Skeletal muscle satellite cell (primary cell): ENCODE results near the gene MEGF6.
A peak's percentile ranks its signal among the peaks of the same experiment; 100 is the strongest.
"Not testable (repeated sequence)": the region's sequence is repeated elsewhere in the genome, so short reads cannot be mapped to it uniquely, and the experiment has no call there.

Experiments used
- H3K27me3 ChIP-seq: 2 replicates; pipeline ENCODE4 v1.7.0; 2013; ENCODE audit warnings: low read length; ENCODE audit not compliant: control insufficient read depth, insufficient read depth
- H3K36me3 ChIP-seq: 2 replicates; pipeline ENCODE4 v1.7.0; 2013; ENCODE audit warnings: mild to moderate bottlenecking, control low read depth, low read length; ENCODE audit not compliant: insufficient read depth
- H3K4me1 ChIP-seq: 2 replicates; pipeline ENCODE4 v1.7.0; 2013; ENCODE audit warnings: low read length; ENCODE audit not compliant: control insufficient read depth, insufficient read depth
- H3K4me2 ChIP-seq: 2 replicates; pipeline ENCODE4 v1.7.0; 2013; ENCODE audit warnings: mild to moderate bottlenecking, low read length
- H3K4me3 ChIP-seq: 2 replicates; pipeline ENCODE4 v1.7.0; 2013; ENCODE audit warnings: low read length
- H3K9ac ChIP-seq: 2 replicates; pipeline ENCODE4 v1.7.0; 2013; ENCODE audit warnings: mild to moderate bottlenecking, low read depth, low read length, moderate library complexity
- H3K9me3 ChIP-seq: replicated peaks from 2 replicates; pipeline ENCODE4 v1.7.0; 2013; ENCODE audit warnings: mild to moderate bottlenecking, control low read depth, low read length

Gene MEGF6

DNA sequence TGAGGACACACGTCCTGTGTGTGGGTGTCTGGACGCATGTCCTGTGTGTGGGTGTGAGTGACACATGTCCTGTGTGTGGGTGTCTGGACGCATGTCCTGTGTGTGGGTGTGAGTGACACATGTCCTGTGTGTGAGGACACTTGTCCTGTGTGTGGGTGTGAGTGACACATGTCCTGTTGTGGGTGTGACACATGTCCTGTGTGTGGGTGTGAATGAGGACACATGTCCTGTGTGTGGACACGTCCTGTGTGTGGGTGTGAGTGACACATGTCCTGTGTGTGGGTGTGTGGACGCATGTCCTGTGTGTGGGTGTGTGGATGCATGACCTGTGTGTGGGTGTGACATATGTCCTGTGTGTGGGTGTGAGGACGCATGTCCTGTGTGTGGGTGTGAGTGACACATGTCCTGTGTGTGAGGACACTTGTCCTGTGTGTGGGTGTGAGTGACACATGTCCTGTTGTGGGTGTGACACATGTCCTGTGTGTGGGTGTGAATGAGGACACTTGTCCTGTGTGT, 25.9 kb downstream of the MEGF6 start:
- H3K4me1 ChIP-seq, H3K9me3 ChIP-seq, H3K9ac ChIP-seq, H3K4me3 ChIP-seq, H3K36me3 ChIP-seq, H3K4me2 ChIP-seq, H3K27me3 ChIP-seq: not testable (repeated sequence)

DNA sequence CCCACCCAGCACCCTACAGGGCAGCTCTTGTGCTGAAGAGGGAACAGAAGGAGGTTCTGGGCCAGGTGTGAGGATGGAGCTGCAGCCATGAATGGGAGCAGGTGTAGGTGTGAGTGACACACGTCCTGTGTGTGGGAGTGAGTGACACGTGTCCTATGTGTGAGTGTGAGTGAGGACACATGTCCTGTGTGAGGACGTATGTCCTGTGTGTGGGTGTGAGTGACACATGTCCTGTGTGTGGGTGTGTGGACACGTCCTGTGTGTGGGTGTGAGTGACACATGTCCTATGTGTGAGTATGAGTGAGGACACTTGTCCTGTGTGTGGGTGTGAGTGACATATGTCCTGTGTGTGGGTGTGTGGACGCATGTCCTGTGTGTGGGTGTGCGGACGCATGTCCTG, 26.4 kb downstream of the MEGF6 start:
- H3K9ac ChIP-seq, result no peak overlapping the region
- H3K4me3 ChIP-seq, result no peak overlapping the region
- H3K27me3 ChIP-seq, result peaks cover 4% of the 10 kb centered on the region
- H3K9me3 ChIP-seq, result no peaks in the 10 kb centered on the region
- H3K4me1 ChIP-seq, result no peaks in the 10 kb centered on the region
- no peak overlapping the region for H3K4me2 ChIP-seq
- H3K36me3 ChIP-seq, result no peaks in the 10 kb centered on the region

DNA sequence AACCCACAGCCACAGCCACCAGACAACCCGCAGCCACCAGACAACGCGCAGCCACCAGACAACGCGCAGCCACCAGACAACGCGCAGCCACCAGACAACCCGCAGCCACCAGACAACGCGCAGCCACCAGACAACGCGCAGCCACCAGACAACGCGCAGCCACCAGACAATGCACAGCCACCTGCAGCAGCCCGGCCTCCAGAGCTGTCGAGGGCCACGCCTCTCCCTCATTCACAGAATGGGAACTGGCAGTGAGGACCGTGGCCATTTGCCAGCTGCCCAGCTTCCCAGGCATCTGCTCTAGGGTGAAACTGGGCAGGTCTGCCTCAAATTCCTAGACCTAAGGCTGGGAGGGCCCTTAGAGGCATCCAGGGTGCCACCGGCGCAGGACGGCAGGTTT, 27.6 kb downstream of the MEGF6 start:
- H3K9me3 ChIP-seq, H3K4me2 ChIP-seq, H3K4me1 ChIP-seq: not testable (repeated sequence)

DNA sequence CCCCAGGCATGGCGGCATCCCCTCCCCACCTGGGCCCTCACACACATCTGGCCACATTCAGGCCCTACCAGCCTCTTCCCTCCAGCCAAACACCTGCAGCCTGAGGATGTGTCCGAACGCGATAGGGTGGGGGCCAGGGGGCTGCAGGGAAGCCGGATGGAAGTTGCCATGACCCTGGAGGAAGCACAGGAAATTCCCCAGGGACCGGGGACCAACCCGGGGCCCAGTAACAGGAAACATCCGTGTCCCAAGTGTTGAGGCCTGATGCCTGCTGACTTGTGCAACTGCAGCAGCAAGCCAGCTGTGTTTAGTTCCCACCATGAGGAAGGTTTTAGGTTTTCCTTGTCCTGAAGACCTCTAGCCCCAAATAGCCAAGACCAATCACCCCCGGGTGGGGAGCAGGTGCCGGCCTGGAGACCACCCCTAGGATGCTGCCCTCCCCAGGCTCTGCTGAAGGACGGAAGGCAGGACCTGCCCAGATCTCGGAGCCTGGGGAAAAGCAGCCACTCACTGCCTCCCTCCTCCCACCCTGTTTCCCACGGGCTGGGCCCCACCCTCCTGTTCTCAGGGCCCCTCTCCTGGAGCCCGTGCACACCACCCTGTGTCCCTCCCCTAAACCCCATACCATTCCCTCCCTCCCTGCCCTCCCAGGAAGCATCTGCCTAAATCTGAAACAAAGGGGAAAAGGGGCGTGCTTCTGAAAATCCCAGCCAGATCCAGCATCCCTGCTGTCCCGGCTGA, 29.8 kb downstream of the MEGF6 start:
- H3K9me3 ChIP-seq, result no peaks in the 10 kb centered on the region
- no peaks in the 10 kb centered on the region for H3K36me3 ChIP-seq
- H3K4me3 ChIP-seq, result no peak overlapping the region
- H3K27me3 ChIP-seq, result peaks cover 23% of the 10 kb centered on the region
- H3K9ac ChIP-seq, result no peak overlapping the region
- H3K4me1 ChIP-seq, result peaks cover 8% of the 10 kb centered on the region
- no peak overlapping the region for H3K4me2 ChIP-seq

More for the DNA sequence above, 27.6 kb downstream of the MEGF6 start:
- not testable (repeated sequence) for H3K36me3 ChIP-seq, H3K9ac ChIP-seq, H3K27me3 ChIP-seq, H3K4me3 ChIP-seq

DNA sequence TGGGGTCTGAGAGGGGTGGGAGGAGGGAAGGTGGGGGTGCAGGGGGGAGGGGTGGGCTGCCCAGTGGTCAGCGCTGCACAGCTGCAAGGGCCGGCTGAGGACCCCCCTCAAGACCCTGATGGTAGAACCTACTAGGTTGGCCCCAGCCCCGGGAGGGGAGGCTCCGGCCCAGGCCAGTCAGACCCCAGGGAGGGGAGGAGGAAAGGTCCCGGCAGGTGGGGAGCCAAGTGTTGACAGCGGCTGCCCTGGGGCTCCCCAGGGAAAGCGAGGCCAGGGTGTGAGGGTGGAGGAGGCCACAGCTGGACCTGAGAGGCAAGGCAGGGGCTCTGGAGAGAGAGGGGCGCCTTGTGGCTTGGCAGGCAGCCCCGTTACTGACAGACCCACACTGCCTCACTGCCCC, 31.1 kb downstream of the MEGF6 start:
- H3K9me3 ChIP-seq, result no peaks in the 10 kb centered on the region
- no peak overlapping the region for H3K4me3 ChIP-seq
- H3K4me2 ChIP-seq, result no peak overlapping the region
- no peak overlapping the region for H3K9ac ChIP-seq
- peaks cover 8% of the 10 kb centered on the region for H3K4me1 ChIP-seq
- H3K27me3 ChIP-seq, result peaks cover 23% of the 10 kb centered on the region
- H3K36me3 ChIP-seq, result no peaks in the 10 kb centered on the region

DNA sequence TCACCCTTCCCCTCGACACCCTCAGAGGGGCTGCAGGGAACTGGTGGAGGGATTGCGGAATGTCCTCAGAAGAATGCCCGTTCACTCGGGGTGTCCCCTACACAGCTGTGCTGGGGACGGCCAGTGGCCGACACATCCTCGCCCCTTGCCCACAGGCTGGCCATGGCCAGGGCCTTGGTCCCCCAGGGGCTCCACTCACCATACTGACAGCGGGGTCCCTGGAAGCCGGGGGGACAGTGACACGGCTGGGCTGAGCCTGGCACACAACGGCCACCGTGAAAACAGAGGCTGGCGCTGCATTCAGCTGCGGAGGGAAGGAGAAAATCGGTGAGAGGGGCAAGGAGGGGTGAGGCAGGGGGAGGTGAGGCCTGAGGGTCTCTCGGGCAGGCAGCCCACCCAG, 31.7 kb downstream of the MEGF6 start:
- Histone ChIP-seq H3K27me3 (peaks cover 23% of the 10 kb centered on the region), H3K9ac (no peak overlapping the region), H3K4me2 (no peak overlapping the region), H3K4me3 (no peak overlapping the region), H3K9me3 (no peaks in the 10 kb centered on the region), H3K36me3 (no peaks in the 10 kb centered on the region), H3K4me1 (peaks cover 8% of the 10 kb centered on the region)

DNA sequence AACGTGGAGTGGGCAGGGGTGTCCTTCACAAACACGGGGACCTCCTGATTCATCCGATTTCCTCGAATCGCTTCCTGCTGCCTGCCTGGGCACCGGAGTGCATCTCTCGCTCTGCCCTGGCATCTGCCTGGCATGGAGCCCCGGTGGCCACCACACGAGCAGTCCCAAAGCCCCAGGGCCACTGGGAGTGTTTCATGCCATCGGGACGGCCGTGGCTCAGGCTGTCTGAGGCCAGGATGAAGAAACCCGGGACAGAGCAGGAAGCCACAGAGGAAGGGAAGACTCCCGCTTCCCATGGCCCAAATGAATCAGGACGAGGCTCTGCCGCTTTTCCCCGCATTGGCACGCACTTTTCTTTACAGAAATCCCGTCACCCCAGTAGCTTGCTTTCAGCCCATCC, 32.4 kb downstream of the MEGF6 start:
- Histone ChIP-seq H3K4me3 (no peak overlapping the region), H3K9me3 (no peaks in the 10 kb centered on the region), H3K9ac (no peak overlapping the region), H3K27me3 (peaks cover 23% of the 10 kb centered on the region), H3K36me3 (no peaks in the 10 kb centered on the region), H3K4me1 (peaks cover 8% of the 10 kb centered on the region), H3K4me2 (no peak overlapping the region)

DNA sequence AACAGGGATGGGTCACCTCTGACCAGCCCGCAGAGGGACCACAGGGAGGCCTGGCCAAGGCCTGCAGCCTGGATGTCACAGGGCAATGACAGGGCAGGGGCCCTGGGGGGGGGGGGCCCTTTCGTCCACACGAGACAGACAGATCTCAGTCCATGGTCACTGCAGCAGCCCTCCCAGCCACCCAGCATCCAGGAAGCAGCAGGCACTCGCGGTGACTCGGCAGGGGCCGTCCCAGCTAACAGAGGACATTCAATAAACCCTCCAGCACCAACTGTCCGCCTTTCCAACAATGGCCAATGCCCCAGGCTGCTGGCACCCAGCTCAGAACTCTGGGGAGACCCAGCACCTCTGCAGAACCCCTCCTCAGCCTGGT, 32.9 kb downstream of the MEGF6 start:
- Histone ChIP-seq H3K27me3 (peaks cover 23% of the 10 kb centered on the region), H3K36me3 (no peaks in the 10 kb centered on the region), H3K9me3 (no peaks in the 10 kb centered on the region), H3K9ac (no peak overlapping the region), H3K4me3 (no peak overlapping the region), H3K4me1 (peaks cover 8% of the 10 kb centered on the region), H3K4me2 (no peak overlapping the region)

DNA sequence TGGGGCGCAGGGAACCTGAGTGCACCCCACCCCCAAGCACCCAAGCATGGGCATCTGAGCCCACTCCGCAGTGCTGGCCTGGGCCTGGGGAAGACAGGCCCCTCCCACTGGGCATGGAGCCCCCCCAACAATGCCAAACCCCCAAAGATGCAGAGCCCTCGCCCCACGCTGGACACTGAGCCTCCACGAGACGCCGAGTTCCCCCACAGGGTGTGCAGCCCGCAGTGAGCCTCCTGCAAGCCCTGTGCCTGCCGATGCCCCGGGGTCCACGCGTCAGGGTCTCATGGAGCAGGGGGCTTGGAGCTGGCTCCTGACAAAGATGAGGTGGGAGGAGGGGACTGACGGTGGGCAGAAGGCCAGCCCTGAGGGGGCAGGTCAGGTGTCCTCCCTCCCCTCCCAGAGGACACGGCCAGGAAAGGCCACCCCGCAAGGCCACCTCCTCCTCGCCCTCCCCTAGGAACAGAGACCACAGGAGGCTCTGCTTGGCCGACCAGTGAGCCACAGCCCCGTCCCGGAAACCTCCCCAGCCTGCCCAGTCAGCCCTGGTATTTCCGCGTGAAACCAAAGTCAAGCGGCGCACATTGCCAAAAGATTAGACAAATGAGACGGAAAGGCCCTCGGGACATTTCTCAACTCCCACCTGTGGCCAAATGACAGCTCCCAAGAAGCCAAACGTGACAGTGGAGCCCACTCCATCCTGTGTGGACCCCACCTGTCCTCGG, 33.4 kb downstream of the MEGF6 start:
- Histone ChIP-seq H3K4me1 (peaks cover 8% of the 10 kb centered on the region), H3K4me3 (no peak overlapping the region), H3K4me2 (peak overlapping the region; percentile 20), H3K36me3 (no peaks in the 10 kb centered on the region), H3K27me3 (peaks cover 23% of the 10 kb centered on the region), H3K9ac (no peak overlapping the region), H3K9me3 (no peaks in the 10 kb centered on the region)

DNA sequence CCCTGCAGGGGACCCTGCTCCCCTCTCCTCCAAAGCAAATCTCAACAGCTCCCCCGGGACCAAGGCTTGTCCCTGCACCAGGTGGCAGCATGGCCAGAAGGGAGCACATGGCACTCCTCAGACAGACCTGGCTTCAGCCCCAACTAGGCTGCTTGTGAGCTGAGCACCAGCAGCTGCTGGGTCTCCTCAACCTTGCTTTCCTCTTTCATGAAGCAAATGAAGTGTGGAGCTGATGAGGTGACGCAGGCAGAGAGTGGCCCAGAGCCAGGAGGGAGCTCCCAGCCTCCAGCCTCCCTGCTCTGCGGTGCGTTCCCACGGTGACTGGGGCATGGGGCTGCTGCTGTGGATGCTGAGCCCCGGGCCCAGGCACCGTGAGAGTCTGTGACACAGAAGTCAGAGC, 34.0 kb downstream of the MEGF6 start:
- H3K9ac ChIP-seq, result no peak overlapping the region
- H3K4me3 ChIP-seq, result no peak overlapping the region
- H3K4me2 ChIP-seq, result no peak overlapping the region
- no peaks in the 10 kb centered on the region for H3K9me3 ChIP-seq
- peaks cover 23% of the 10 kb centered on the region for H3K27me3 ChIP-seq
- no peaks in the 10 kb centered on the region for H3K36me3 ChIP-seq
- H3K4me1 ChIP-seq, result peaks cover 8% of the 10 kb centered on the region

DNA sequence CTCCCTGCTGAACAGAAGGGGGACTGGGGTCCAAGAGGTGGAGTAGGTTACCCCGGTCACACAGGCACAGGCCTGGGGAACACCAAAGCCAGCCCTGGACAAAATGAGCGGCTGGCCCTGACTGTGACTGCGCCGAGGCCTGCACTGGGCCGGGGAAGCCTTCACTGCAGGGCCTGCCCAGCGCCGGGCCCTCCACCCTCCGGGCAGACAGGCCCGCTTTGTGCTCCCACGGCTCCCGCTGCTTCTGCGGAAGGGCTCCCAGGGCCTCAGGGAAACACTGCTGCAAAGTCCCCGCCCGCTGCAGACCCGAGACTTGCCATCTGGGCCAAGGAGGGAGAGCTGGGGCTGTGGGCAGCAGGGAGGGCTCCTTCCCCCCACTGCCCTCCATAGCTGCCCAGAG, 35.3 kb downstream of the MEGF6 start:
- no peak overlapping the region for H3K9ac ChIP-seq
- peaks cover 8% of the 10 kb centered on the region for H3K4me1 ChIP-seq
- no peak overlapping the region for H3K4me3 ChIP-seq
- no peaks in the 10 kb centered on the region for H3K36me3 ChIP-seq
- H3K9me3 ChIP-seq, result no peaks in the 10 kb centered on the region
- peaks cover 23% of the 10 kb centered on the region for H3K27me3 ChIP-seq
- H3K4me2 ChIP-seq, result no peak overlapping the region

DNA sequence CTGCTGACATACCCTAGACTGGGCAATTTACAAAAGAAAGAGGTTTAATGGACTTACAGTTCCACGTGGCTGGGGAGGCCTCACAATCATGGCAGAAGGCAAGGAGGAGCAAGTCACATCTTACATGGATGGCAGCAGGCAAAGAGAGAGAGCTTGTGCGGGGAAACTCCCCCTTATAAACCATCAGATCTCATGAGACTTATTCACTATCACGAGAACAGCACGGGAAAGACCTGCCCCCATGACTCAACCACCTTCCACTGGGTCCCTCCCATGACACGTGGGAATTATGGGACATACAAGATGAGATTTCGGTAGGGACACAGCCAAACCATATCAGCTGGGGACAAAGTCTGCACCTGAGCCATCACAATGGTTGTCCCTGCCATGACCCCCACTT, 35.8 kb downstream of the MEGF6 start:
- not testable (repeated sequence) for H3K4me2 ChIP-seq, H3K4me3 ChIP-seq, H3K9me3 ChIP-seq, H3K4me1 ChIP-seq, H3K9ac ChIP-seq, H3K36me3 ChIP-seq
- peaks cover 23% of the 10 kb centered on the region for H3K27me3 ChIP-seq
